Measurements from ENCODE around the gene MRPL24. TPM values are rescaled to one million over a fixed set of nuclear protein-coding genes. Genes with fewer than 3 reads are reported as not detected.
A peak's percentile ranks its signal among the peaks of the same experiment; 100 is the strongest.

MRPL24 gene
- total and polyA plus RNA-seq, 2 of the 13 experiments (the other 11 are each of a cell fraction or from before 2014, with no cell fraction given), result 38.1 to 42.9 TPM

GRCh38 chr1:156767101-156767878 lies 26.4 kb upstream of the MRPL24 start, which contains the start of gene PRCC (continued):
- 0 out of 2 replicates have a peak, but pooled peaks have one; percentile 9 for TF ChIP-seq ARID5B (CRISPR knock-in tag; IDR thresholded peaks at IDR 0.05)
- peak; percentile 78 for TF ChIP-seq RBFOX2 (IDR thresholded peaks at IDR 0.05; ENCODE audit: low read depth, low read length)
- TF ChIP-seq ZNF335 (CRISPR knock-in tag; IDR thresholded peaks at IDR 0.05), result peak; percentile 28; the same call in 1 of the 2 replicates
- no peak for TF ChIP-seq ZNF646 (CRISPR knock-in tag; IDR thresholded peaks at IDR 0.05)
- no peak for TF ChIP-seq BRF2 (CRISPR knock-in tag; IDR thresholded peaks at IDR 0.05)
- TF ChIP-seq U2AF1 (optimal IDR thresholded peaks at IDR 0.05; ENCODE audit: low read depth, low read length), result no peak
- TF ChIP-seq ZNF20 (CRISPR knock-in tag; IDR thresholded peaks at IDR 0.05), result no peak
- no peak for TF ChIP-seq KLF12 (CRISPR knock-in tag; IDR thresholded peaks at IDR 0.05; ENCODE audit: borderline replicate concordance)
- TF ChIP-seq SAFB2 (CRISPR knock-in tag; IDR thresholded peaks at IDR 0.05; ENCODE audit: borderline replicate concordance, low read depth), result peak; percentile 52; the same call in 1 of the 2 replicates
- TF ChIP-seq ZNF138 (CRISPR knock-in tag; IDR thresholded peaks at IDR 0.05; ENCODE audit: low read depth), result peak; percentile 26; the same call in 1 of the 2 replicates
- TF ChIP-seq ZNF251 (CRISPR knock-in tag; IDR thresholded peaks at IDR 0.05), result no peak
- TF ChIP-seq CHCHD3 (CRISPR knock-in tag; IDR thresholded peaks at IDR 0.05), result no peak
- peak; percentile 99 for TF ChIP-seq ZFP91 (CRISPR knock-in tag; IDR thresholded peaks at IDR 0.05; ENCODE audit: borderline replicate concordance)
- TF ChIP-seq HDAC6 (IDR thresholded peaks at IDR 0.05; ENCODE audit: low read depth, low read length), result no peak
- no peak for TF ChIP-seq SATB2 (CRISPR knock-in tag; IDR thresholded peaks at IDR 0.05)

Measured in HepG2 (cell line).